Middle frontal gyrus (tissue), 1 donor: Measurements from ENCODE around the gene CYBA.

ENCODE experiments used
- DNase-seq: peaks from one replicate; pipeline ENCODE4 v3.0.0-alpha.2; 2015; ENCODE audit warnings: low spot score; ENCODE audit errors: extremely low spot score

Gene CYBA

GRCh38 chr16:88650749-88651275 lies at the start of gene CYBA:
Gene CYBA (minus strand): TSS chr16:88651053. CDS start chr16:88651013, 40 bp downstream.
- DNase-seq = no peak

- no peak for DNase-seq
Observed at GRCh38 chr16:88700322-88700635, 49.4 kb upstream of the CYBA start.

- DNase-seq = no peak
Observed at GRCh38 chr16:88699180-88699579, 48.3 kb upstream of the CYBA start.

- DNase-seq = no peak
Observed at GRCh38 chr16:88698646-88699045, 47.8 kb upstream of the CYBA start.

- DNase-seq = no peak
Observed at GRCh38 chr16:88697831-88698615, 47.2 kb upstream of the CYBA start.

GRCh38 chr16:88697116-88697830 lies 46.4 kb upstream of the CYBA start:
- no peak for DNase-seq

- no peak for DNase-seq
Observed at GRCh38 chr16:88696441-88696840, 45.6 kb upstream of the CYBA start.

- no peak for DNase-seq
Observed at GRCh38 chr16:88695753-88696152, 44.9 kb upstream of the CYBA start.

GRCh38 chr16:88695218-88695617 lies 44.4 kb upstream of the CYBA start:
- no peak for DNase-seq

GRCh38 chr16:88694221-88695087 lies 43.6 kb upstream of the CYBA start:
- no peak for DNase-seq

- DNase-seq = no peak
Observed at GRCh38 chr16:88693420-88694177, 42.7 kb upstream of the CYBA start.

- DNase-seq = no peak
Observed at GRCh38 chr16:88692861-88693260, 42.0 kb upstream of the CYBA start.

GRCh38 chr16:88691924-88692560 lies 41.2 kb upstream of the CYBA start:
- DNase-seq = no peak

- DNase-seq = no peak
Observed at GRCh38 chr16:88691129-88691813, 40.4 kb upstream of the CYBA start.

GRCh38 chr16:88690341-88691128 lies 39.7 kb upstream of the CYBA start:
- DNase-seq = no peak

GRCh38 chr16:88688013-88688778 lies 37.3 kb upstream of the CYBA start:
- no peak for DNase-seq

- DNase-seq = no peak
Observed at GRCh38 chr16:88687676-88688012, 36.8 kb upstream of the CYBA start.

- no peak for DNase-seq
Observed at GRCh38 chr16:88687254-88687576, 36.4 kb upstream of the CYBA start.
